ENCODE data around the gene GNA15. TPM values are rescaled to one million over a fixed set of nuclear protein-coding genes. Genes with fewer than 3 reads are reported as not detected.

The GNA15 gene
- total RNA-seq, 1 donor, result 0.36 TPM

DNA sequence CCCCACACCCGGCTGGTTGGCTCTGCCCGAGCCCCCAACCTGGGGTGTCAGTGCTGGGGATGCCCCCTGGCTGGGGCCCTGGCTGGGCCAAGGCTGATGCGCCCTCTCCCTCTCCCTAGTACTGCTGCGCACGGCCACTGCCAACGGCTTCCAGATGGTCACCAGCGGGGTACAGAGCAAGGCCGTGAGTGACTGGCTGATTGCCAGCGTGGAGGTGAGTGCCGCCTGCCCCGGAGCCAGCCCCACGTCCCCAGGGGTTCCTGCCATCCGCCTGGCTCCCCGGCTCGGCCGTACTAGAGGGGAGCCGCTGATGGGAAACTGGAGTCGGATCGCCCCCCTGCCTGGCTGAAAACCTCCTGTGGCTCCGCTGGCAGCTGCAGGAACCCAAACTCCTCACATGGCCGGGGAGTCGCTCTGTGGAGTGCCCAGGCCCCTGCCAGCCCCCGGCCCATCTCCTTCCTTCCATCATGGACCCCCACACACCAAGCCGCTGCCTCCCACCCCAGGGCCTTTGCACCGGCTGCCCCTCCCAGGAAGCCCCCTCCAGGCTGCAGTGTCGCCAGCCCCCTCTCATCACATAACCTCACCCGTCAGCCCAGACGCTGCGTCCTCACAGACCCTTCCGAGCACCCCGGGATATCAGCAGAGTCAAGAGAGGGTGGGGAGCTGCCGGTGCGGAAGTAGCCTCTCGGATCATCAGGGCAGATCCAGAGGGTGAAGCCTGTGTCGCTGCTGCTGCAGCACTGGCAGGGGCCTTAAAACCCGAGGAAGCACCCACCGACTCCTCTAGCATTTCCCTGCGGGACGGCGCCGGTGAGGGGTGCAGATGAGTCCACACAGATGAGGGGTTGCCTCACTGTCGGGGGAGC lies 60.5 kb downstream of the GNA15 start:
- peaks cover 4% of the 10 kb centered on the region for H3K36me3 ChIP-seq (ENCODE audit: insufficient read depth, low read length)
- H3K4me2 ChIP-seq (ENCODE audit: insufficient read depth, low read length), result no peak overlapping the region
- DNase-seq (ENCODE audit: insufficient read length, low spot score, missing footprints), result no peak
- H3K4me1 ChIP-seq (ENCODE audit: insufficient read depth, low read length), result no peaks in the 10 kb centered on the region
- H4K20me1 ChIP-seq (ENCODE audit: insufficient read depth, low read length), result peaks cover 3% of the 10 kb centered on the region
- no peaks in the 10 kb centered on the region for H3K27me3 ChIP-seq (ENCODE audit: insufficient read depth, low read length)
- peaks cover 23% of the 10 kb centered on the region for H3K79me2 ChIP-seq (ENCODE audit: insufficient read depth, low read length)
- no peak overlapping the region for H3K27ac ChIP-seq (ENCODE audit: low read depth, low read length)
- no peak overlapping the region for H3K4me3 ChIP-seq (ENCODE audit: insufficient read depth, low read length)
- H2AFZ ChIP-seq (ENCODE audit: low read length), result no peak overlapping the region
- TF ChIP-seq, protein P1, sequence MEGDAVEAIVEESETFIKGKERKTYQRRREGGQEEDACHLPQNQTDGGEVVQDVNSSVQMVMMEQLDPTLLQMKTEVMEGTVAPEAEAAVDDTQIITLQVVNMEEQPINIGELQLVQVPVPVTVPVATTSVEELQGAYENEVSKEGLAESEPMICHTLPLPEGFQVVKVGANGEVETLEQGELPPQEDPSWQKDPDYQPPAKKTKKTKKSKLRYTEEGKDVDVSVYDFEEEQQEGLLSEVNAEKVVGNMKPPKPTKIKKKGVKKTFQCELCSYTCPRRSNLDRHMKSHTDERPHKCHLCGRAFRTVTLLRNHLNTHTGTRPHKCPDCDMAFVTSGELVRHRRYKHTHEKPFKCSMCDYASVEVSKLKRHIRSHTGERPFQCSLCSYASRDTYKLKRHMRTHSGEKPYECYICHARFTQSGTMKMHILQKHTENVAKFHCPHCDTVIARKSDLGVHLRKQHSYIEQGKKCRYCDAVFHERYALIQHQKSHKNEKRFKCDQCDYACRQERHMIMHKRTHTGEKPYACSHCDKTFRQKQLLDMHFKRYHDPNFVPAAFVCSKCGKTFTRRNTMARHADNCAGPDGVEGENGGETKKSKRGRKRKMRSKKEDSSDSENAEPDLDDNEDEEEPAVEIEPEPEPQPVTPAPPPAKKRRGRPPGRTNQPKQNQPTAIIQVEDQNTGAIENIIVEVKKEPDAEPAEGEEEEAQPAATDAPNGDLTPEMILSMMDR (IDR thresholded peaks at IDR 0.05; ENCODE audit: extremely low read depth, low read depth, low read length), result no peak
- no peaks in the 10 kb centered on the region for H3K9me3 ChIP-seq (ENCODE audit: low read depth, low read length)

- H3K27me3 ChIP-seq (ENCODE audit: insufficient read depth, low read length), result no peaks in the 10 kb centered on the region
- H3K79me2 ChIP-seq (ENCODE audit: insufficient read depth, low read length), result peaks cover 18% of the 10 kb centered on the region
- no peaks in the 10 kb centered on the region for H3K4me1 ChIP-seq (ENCODE audit: insufficient read depth, low read length)
- H4K20me1 ChIP-seq (ENCODE audit: insufficient read depth, low read length), result peaks cover 3% of the 10 kb centered on the region
- no peak overlapping the region for H2AFZ ChIP-seq (ENCODE audit: low read length)
- H3K4me2 ChIP-seq (ENCODE audit: insufficient read depth, low read length), result no peak overlapping the region
- no peak overlapping the region for H3K27ac ChIP-seq (ENCODE audit: low read depth, low read length)
- H3K9me3 ChIP-seq (ENCODE audit: low read depth, low read length), result no peaks in the 10 kb centered on the region
- DNase-seq (ENCODE audit: insufficient read length, low spot score, missing footprints), result no peak
- H3K4me3 ChIP-seq (ENCODE audit: insufficient read depth, low read length), result no peak overlapping the region
- peaks cover 4% of the 10 kb centered on the region for H3K36me3 ChIP-seq (ENCODE audit: insufficient read depth, low read length)
- TF ChIP-seq, protein P1 (IDR thresholded peaks at IDR 0.05; ENCODE audit: extremely low read depth, low read depth, low read length), result no peak
Observed at GRCh38 chr19:3196933-3197205, 61.0 kb downstream of the GNA15 start.

DNA sequence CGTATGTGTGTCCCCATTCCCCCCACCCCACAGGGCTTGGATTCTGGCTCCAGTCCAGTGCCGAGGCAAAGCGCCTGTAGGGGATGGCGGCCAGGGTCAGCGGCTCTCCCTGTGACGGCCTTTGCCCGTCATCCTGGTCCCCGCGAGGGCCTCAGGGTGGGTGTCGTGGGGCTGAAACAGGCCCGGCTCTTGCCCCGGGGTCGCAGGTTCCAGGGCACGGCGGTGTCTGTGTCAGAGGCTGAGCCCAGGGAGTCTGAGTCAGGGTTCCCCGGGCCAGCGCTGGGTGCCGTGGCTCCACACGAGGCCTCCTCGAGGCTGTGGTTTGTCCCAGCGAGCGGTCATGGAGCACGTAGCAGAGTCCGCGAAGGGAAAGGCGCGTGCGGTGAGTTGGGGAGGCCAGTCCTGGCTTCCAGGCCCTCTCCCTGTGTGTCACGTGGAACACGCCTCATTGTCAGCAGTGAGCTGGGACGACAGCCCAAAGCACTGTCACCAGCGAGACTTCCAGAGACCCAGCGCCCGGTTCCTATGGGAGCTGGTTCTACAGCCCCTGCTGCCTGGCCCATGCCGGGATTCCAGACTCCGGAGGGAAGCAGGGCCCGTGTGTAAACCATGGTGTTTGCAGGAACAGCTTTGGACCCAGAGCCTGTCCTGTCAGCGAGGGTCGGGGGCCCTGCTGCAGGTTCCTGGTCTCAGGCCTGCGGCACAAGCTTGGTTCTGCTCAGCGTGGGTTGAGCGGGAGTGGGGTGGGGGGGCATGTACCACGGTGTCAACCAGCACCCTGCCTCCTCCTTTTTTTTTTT lies 63.3 kb downstream of the GNA15 start:
- peaks cover 4% of the 10 kb centered on the region for H3K36me3 ChIP-seq (ENCODE audit: insufficient read depth, low read length)
- H4K20me1 ChIP-seq (ENCODE audit: insufficient read depth, low read length), result peaks cover 3% of the 10 kb centered on the region
- H3K79me2 ChIP-seq (ENCODE audit: insufficient read depth, low read length), result peaks cover 3% of the 10 kb centered on the region
- no peak overlapping the region for H3K4me2 ChIP-seq (ENCODE audit: insufficient read depth, low read length)
- no peaks in the 10 kb centered on the region for H3K9me3 ChIP-seq (ENCODE audit: low read depth, low read length)
- no peaks in the 10 kb centered on the region for H3K4me1 ChIP-seq (ENCODE audit: insufficient read depth, low read length)
- no peaks in the 10 kb centered on the region for H3K27me3 ChIP-seq (ENCODE audit: insufficient read depth, low read length)
- H3K27ac ChIP-seq (ENCODE audit: low read depth, low read length), result no peak overlapping the region
- no peak overlapping the region for H3K4me3 ChIP-seq (ENCODE audit: insufficient read depth, low read length)
- no peak for DNase-seq (ENCODE audit: insufficient read length, low spot score, missing footprints)
- TF ChIP-seq, protein P1 (IDR thresholded peaks at IDR 0.05; ENCODE audit: extremely low read depth, low read depth, low read length), result no peak
- no peak overlapping the region for H2AFZ ChIP-seq (ENCODE audit: low read length)

DNA sequence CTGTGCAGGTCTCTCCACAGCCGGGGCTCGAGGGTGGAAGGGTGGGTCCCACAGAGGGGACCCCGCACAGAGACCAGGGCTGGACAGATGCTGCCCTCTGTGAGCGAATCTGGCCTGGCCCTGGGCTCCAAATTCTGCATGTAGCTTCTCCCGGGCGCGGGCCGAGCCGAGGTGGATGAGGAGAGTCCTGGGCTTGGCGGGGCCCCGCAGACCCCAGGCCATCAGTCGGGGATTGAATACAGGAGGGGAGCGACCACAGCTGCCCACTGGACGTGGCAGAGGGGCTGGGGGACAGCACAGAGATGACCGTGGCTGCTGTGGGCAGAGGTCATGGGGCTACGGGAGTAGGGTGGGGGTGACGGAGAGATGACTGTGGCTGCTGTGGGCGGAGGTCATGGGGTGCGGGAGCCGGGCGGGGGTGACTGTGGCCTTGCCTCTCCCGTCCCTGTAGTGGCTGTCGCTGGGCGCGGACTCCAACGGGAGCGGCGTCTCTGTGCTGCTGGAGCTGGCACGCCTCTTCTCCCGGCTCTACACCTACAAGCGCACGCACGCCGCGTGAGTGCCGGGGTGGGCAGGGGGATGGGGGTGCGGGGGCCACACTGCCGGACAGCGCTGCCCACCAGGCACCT lies 65.4 kb downstream of the GNA15 start:
- no peak for DNase-seq (ENCODE audit: insufficient read length, low spot score, missing footprints)
- H3K79me2 ChIP-seq (ENCODE audit: insufficient read depth, low read length), result no peaks in the 10 kb centered on the region
- no peak overlapping the region for H2AFZ ChIP-seq (ENCODE audit: low read length)
- TF ChIP-seq, protein P1 (IDR thresholded peaks at IDR 0.05; ENCODE audit: extremely low read depth, low read depth, low read length), result no peak
- H3K4me1 ChIP-seq (ENCODE audit: insufficient read depth, low read length), result no peaks in the 10 kb centered on the region
- no peaks in the 10 kb centered on the region for H3K27me3 ChIP-seq (ENCODE audit: insufficient read depth, low read length)
- H3K4me3 ChIP-seq (ENCODE audit: insufficient read depth, low read length), result no peak overlapping the region
- no peaks in the 10 kb centered on the region for H4K20me1 ChIP-seq (ENCODE audit: insufficient read depth, low read length)
- H3K27ac ChIP-seq (ENCODE audit: low read depth, low read length), result no peak overlapping the region
- no peak overlapping the region for H3K4me2 ChIP-seq (ENCODE audit: insufficient read depth, low read length)
- H3K9me3 ChIP-seq (ENCODE audit: low read depth, low read length), result no peaks in the 10 kb centered on the region
- peaks cover 5% of the 10 kb centered on the region for H3K36me3 ChIP-seq (ENCODE audit: insufficient read depth, low read length)
